Parathyroid adenoma (tissue), 2 donors: Measurements from ENCODE around the gene FKBP14.

Experiments
- H2AFZ ChIP-seq: fragments of 300-600 bp; sonication (generic); one replicate; pipeline ENCODE4 v1.7.0; 2017; ENCODE audit warnings: antibody characterized with exemption, mild to moderate bottlenecking
- H3K27ac ChIP-seq: fragments of 300-600 bp; sonication (generic); one replicate; pipeline ENCODE4 v1.7.0; 2017
- H3K27me3 ChIP-seq: fragments of 300-600 bp; sonication (generic); one replicate; pipeline ENCODE4 v1.7.0; 2017; ENCODE audit warnings: low read length; ENCODE audit not compliant: control insufficient read depth, insufficient read depth
- H3K36me3 ChIP-seq: fragments of 300-600 bp; sonication (generic); one replicate; pipeline ENCODE4 v1.7.0; 2017; ENCODE audit warnings: low read length; ENCODE audit not compliant: control insufficient read depth, insufficient read depth
- H3K4me1 ChIP-seq: fragments of 300-600 bp; sonication (generic); one replicate; pipeline ENCODE4 v1.7.0; 2017; ENCODE audit warnings: control low read depth
- H3K4me2 ChIP-seq: fragments of 300-600 bp; sonication (generic); one replicate; pipeline ENCODE4 v1.7.0; 2017; ENCODE audit warnings: low read length
- H3K4me3 ChIP-seq: fragments of 300-600 bp; sonication (generic); one replicate; pipeline ENCODE4 v1.7.0; 2017; ENCODE audit warnings: low read depth, low read length
- H3K79me2 ChIP-seq: fragments of 300-600 bp; sonication (generic); one replicate; pipeline ENCODE4 v1.7.0; 2017; ENCODE audit warnings: control low read depth
- H3K9ac ChIP-seq: fragments of 300-600 bp; sonication (generic); one replicate; pipeline ENCODE4 v1.7.0; 2017; ENCODE audit warnings: mild to moderate bottlenecking
- H3K9me3 ChIP-seq: fragments of 300-600 bp; sonication (generic); one replicate; pipeline ENCODE4 v1.7.0; 2017; ENCODE audit warnings: low read length; ENCODE audit not compliant: control insufficient read depth
- TF ChIP-seq, protein P1 (sequence below): fragments of 300-600 bp; sonication (generic); IDR thresholded peaks from one replicate; pipeline ENCODE4 v1.7.0; 2017; ENCODE audit warnings: antibody characterized with exemption, mild to moderate bottlenecking
- donor health status: primary hyperparathyroidism.

FKBP14 gene

GRCh38 chr7:29993140-29993539, 33.4 kb downstream of the FKBP14 start:
- Histone ChIP-seq H3K4me3 (no peak overlapping the region), H2AFZ (no peak overlapping the region), H3K27ac (no peak overlapping the region), H3K27me3 (no peaks in the 10 kb centered on the region), H3K9me3 (no peaks in the 10 kb centered on the region), H3K4me2 (no peak overlapping the region), H3K79me2 (peaks cover 10% of the 10 kb centered on the region), H3K36me3 (no peaks in the 10 kb centered on the region), H3K4me1 (no peaks in the 10 kb centered on the region), H3K9ac (no peak overlapping the region)
- TF ChIP-seq, protein P1, sequence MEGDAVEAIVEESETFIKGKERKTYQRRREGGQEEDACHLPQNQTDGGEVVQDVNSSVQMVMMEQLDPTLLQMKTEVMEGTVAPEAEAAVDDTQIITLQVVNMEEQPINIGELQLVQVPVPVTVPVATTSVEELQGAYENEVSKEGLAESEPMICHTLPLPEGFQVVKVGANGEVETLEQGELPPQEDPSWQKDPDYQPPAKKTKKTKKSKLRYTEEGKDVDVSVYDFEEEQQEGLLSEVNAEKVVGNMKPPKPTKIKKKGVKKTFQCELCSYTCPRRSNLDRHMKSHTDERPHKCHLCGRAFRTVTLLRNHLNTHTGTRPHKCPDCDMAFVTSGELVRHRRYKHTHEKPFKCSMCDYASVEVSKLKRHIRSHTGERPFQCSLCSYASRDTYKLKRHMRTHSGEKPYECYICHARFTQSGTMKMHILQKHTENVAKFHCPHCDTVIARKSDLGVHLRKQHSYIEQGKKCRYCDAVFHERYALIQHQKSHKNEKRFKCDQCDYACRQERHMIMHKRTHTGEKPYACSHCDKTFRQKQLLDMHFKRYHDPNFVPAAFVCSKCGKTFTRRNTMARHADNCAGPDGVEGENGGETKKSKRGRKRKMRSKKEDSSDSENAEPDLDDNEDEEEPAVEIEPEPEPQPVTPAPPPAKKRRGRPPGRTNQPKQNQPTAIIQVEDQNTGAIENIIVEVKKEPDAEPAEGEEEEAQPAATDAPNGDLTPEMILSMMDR: no peak

DNA sequence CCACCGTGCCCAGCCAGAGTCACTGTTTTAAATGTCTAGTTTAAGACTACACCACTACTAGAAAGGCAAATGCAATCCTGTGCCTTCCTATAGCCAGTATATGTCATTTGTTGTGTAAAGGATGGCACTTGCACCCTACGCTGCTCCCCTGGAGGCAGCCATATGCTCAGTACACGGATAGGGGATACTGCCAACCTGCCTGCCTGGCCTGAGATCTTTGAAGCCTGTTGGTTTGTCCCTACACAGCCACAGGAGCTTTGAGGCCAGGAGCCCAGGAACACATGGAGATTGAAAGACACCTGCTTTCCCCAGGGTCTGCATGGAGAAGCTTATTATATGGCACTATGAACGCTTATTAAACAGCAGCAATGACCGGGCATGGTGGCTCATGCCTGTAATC, 34.6 kb downstream of the FKBP14 start:
- Histone ChIP-seq H3K36me3 (no peaks in the 10 kb centered on the region), H2AFZ (no peak overlapping the region), H3K9me3 (no peaks in the 10 kb centered on the region), H3K4me3 (no peak overlapping the region), H3K9ac (no peak overlapping the region), H3K27me3 (no peaks in the 10 kb centered on the region), H3K27ac (no peak overlapping the region), H3K4me1 (peaks cover 2% of the 10 kb centered on the region), H3K79me2 (peaks cover 19% of the 10 kb centered on the region), H3K4me2 (no peak overlapping the region)
- TF ChIP-seq, protein P1: no peak

GRCh38 chr7:29990931-29991330, 35.6 kb downstream of the FKBP14 start:
- no peaks in the 10 kb centered on the region for H3K9me3 ChIP-seq
- no peaks in the 10 kb centered on the region for H3K27me3 ChIP-seq
- peaks cover 20% of the 10 kb centered on the region for H3K79me2 ChIP-seq
- H2AFZ ChIP-seq: no peak overlapping the region
- no peak overlapping the region for H3K4me2 ChIP-seq
- H3K4me1 ChIP-seq: peaks cover 2% of the 10 kb centered on the region
- H3K4me3 ChIP-seq: no peak overlapping the region
- TF ChIP-seq, protein P1: no peak
- H3K36me3 ChIP-seq: no peaks in the 10 kb centered on the region
- no peak overlapping the region for H3K9ac ChIP-seq
- H3K27ac ChIP-seq: no peak overlapping the region

DNA sequence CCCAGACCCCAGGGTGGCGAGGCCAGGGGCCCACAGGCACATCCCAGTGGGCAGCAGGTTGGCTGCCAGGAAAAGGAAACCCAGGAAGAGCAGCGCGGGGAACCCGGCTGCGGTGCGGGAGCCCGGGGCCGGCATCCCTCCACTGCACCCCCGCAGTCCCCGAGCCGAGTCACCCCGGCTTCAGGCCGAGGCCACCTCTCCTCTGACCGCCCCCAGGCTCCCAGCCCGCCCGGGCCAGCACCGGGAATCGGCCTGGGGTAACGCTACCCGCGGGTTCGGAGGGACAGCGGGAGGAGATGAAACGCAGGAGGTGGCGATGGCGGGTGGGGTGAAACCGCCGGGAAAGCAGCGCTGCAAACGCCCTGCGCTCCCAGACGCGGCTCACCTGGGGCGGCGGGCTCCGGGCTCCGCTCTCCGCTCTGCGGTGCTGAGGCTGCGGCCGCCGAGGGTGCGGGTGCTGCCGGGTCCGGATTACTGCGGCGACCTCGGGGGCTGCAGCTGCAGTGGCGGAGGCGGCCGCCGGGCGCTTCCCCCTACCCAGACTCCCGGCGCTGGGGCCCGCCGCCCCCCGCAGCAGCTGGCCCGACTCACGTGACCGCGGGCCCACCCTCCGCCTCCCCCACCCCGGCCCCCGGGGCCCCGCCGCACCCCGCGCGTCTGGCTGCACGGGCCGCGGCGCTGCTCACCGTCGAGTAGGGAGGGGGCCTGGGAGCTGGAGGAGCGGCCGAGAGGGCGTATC, 37.1 kb downstream of the FKBP14 start, which contains the start of gene SCRN1:
Gene SCRN1 (minus strand): TSS at position 545 of the 739 bp plus-strand sequence. CDS start 20,734 bp downstream, outside the sequence.
- H3K27ac ChIP-seq: peak within 1 kb of the TSS; percentile 81
- H2AFZ ChIP-seq: peak within 1 kb of the TSS; percentile 75
- peaks cover 23% of the 10 kb centered on the region for H3K79me2 ChIP-seq
- no peaks in the 10 kb centered on the region for H3K9me3 ChIP-seq
- H3K4me1 ChIP-seq: peaks cover 2% of the 10 kb centered on the region
- H3K27me3 ChIP-seq: no peaks in the 10 kb centered on the region
- peak within 1 kb of the TSS; percentile 76 for H3K4me3 ChIP-seq
- TF ChIP-seq, protein P1: no peak
- no peaks in the 10 kb centered on the region for H3K36me3 ChIP-seq
- H3K4me2 ChIP-seq: peak within 1 kb of the TSS; percentile 60
- peak within 1 kb of the TSS; percentile 56 for H3K9ac ChIP-seq
